NOMO-1 treated with DMSO at 0.1 percent for 48 hours (cell line): ENCODE measurements around the gene TEX2.
"Not testable (repeated sequence)": the region's sequence is repeated elsewhere in the genome, so short reads cannot be mapped to it uniquely, and the experiment has no call there.

Experiments
- DNase-seq: peaks from one replicate; lab custom pipeline; 2025; ENCODE audit not compliant: unreplicated experiment; lab: John Stamatoyannopoulos, UW

Gene TEX2

GRCh38 chr17:64185557-64185956 lies 77.5 kb downstream of the TEX2 start:
- DNase-seq = peak; percentile 31

GRCh38 chr17:64185101-64185500 lies 78.0 kb downstream of the TEX2 start:
- peak; percentile 20 for DNase-seq

GRCh38 chr17:64183815-64184214 lies 79.2 kb downstream of the TEX2 start:
- peak; percentile 26 for DNase-seq

- DNase-seq = no peak
These were observed 80.6 kb downstream of the TEX2 start for GRCh38 chr17:64182325-64183012.

GRCh38 chr17:64180089-64181073 lies 82.7 kb downstream of the TEX2 start:
- peak; percentile 95 for DNase-seq

- not testable (repeated sequence) for DNase-seq
These were observed 84.0 kb downstream of the TEX2 start for GRCh38 chr17:64179024-64179423.

GRCh38 chr17:64178011-64178825 lies 84.8 kb downstream of the TEX2 start:
- no peak for DNase-seq

- DNase-seq = no peak
These were observed 85.6 kb downstream of the TEX2 start for GRCh38 chr17:64177311-64178010.

- no peak for DNase-seq
These were observed 86.5 kb downstream of the TEX2 start for GRCh38 chr17:64176556-64176955.

GRCh38 chr17:64174686-64175456 lies 88.2 kb downstream of the TEX2 start:
- DNase-seq = peak; percentile 92

- DNase-seq = no peak
These were observed 89.4 kb downstream of the TEX2 start for GRCh38 chr17:64173646-64174045.

- DNase-seq = no peak
These were observed 90.5 kb downstream of the TEX2 start for GRCh38 chr17:64172510-64172909.

GRCh38 chr17:64171041-64171440 lies 92.0 kb downstream of the TEX2 start:
- DNase-seq = no peak

GRCh38 chr17:64170286-64170685 lies 92.8 kb downstream of the TEX2 start:
- no peak for DNase-seq

- not testable (repeated sequence) for DNase-seq
These were observed 95.4 kb downstream of the TEX2 start for GRCh38 chr17:64167666-64168065.

- no peak for DNase-seq
These were observed 96.2 kb downstream of the TEX2 start for GRCh38 chr17:64166876-64167275.

GRCh38 chr17:64165347-64165746 lies 97.7 kb downstream of the TEX2 start:
- no peak for DNase-seq

- no peak for DNase-seq
These were observed 98.3 kb downstream of the TEX2 start for GRCh38 chr17:64164596-64165285.

- no peak for DNase-seq
These were observed 99.6 kb downstream of the TEX2 start for GRCh38 chr17:64163468-64163867.
